Measurements from ENCODE around the gene DIDO1. TPM values are rescaled to one million over a fixed set of nuclear protein-coding genes. Genes with fewer than 3 reads are reported as not detected.

DIDO1 gene
- total and polyA plus RNA-seq, 2 of the 13 experiments (the other 11 are each of a cell fraction or from before 2014, with no cell fraction given) = 75.0 to 75.1 TPM

DNA sequence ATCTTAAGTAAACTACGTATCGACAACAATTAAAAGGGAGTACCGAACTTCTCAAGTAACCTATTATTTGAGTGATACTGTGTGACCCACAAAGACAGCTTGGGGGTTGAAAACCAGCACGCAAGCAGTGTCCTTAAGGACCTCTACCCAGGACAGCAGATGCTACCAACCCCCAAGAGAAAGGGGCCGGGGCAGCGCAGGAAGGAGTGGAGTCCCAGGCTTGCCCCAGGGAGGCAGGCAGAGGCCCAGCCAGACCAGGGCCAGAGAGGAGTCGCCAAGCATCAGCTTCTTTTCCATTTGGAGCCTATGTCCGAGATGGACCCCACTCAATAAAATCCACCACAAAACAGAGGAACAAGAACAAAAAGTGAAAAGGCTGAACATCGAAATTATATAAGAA, 11.9 kb downstream of the DIDO1 start:
- Histone ChIP-seq H4K20me1 (ENCODE audit: insufficient read depth, low read length) (peaks cover 82% of the 10 kb centered on the region), H3K27ac (ENCODE audit: extremely low read length, insufficient read depth, low read length) (peak overlapping the region; percentile 93), H3K36me3 (replicated peaks in 1 of 2; ENCODE audit: control insufficient read depth in 1 of 2, insufficient read depth in 2 of 2, low read length in 2 of 2) (peaks cover 39 to 42% of the 10 kb centered on the region in 2 experiments), H3K79me2 (ENCODE audit: insufficient read depth, low read length) (peaks cover 100% of the 10 kb centered on the region), H3K4me3 (replicated peaks in 1 of 3; ENCODE audit: insufficient read depth in 1 of 3, low read depth in 2 of 3, low read length in 3 of 3) (no peak overlapping the region), H3K4me2 (ENCODE audit: low read depth, low read length) (peak overlapping the region; percentile 74), H3K9me3 (ENCODE audit: low read length) (no peaks in the 10 kb centered on the region), H3K4me1 (ENCODE audit: insufficient read depth, low read length) (peaks cover 69% of the 10 kb centered on the region), H3K9ac (ENCODE audit: insufficient read depth, low read depth, low read length) (peak overlapping the region; percentile 53), H2AFZ (ENCODE audit: low read length) (no peak overlapping the region), H3K27me3 (ENCODE audit: control insufficient read depth in 1 of 2, insufficient read depth in 2 of 2, low read length in 2 of 2) (no peaks in the 10 kb centered on the region)
- intact Hi-C loops (cut with micrococcal nuclease; ENCODE audit: unreplicated experiment) (no loop called here), in situ Hi-C loops (cut with HindIII; ENCODE audit: extremely low pct_ligation_motif_present, low pct_unique_long_range_greater_than_20kb) (no loop called here)
- DNase-seq (ENCODE audit: low spot score) (no peak), FAIRE-seq (no peak), ATAC-seq (no peak)
- CTCF ChIA-PET (ENCODE audit: low intra/inter-chr PET ratio, low total read pairs) = no interaction called here
- WGBS (ENCODE audit: low lambda C conversion rate) = 90% methylated on average over 9 of the region's 9 CpGs
- BruUV-seq (replicated peaks) = no TSS peak
- POLR2A ChIA-PET = interaction anchor here (0.7 to 6.3 kb wide), 7 partner anchors 9 to 92 kb away, joined by 3 to 54 read pairs (median 6); partner anchors contain the start of genes DIDO1, GID8 and SLC17A9
- TF ChIP-seq, protein P1, sequence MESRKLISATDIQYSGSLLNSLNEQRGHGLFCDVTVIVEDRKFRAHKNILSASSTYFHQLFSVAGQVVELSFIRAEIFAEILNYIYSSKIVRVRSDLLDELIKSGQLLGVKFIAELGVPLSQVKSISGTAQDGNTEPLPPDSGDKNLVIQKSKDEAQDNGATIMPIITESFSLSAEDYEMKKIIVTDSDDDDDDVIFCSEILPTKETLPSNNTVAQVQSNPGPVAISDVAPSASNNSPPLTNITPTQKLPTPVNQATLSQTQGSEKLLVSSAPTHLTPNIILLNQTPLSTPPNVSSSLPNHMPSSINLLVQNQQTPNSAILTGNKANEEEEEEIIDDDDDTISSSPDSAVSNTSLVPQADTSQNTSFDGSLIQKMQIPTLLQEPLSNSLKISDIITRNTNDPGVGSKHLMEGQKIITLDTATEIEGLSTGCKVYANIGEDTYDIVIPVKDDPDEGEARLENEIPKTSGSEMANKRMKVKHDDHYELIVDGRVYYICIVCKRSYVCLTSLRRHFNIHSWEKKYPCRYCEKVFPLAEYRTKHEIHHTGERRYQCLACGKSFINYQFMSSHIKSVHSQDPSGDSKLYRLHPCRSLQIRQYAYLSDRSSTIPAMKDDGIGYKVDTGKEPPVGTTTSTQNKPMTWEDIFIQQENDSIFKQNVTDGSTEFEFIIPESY (CRISPR knock-in tag; IDR thresholded peaks at IDR 0.05) = 0 out of 2 replicates have a peak, but pooled peaks have one; percentile 11
- TF ChIP-seq DNMT3B (CRISPR knock-in tag; conservative IDR thresholded peaks at IDR 0.05) (no peak), ZNF883 (CRISPR knock-in tag; IDR thresholded peaks at IDR 0.05; ENCODE audit: not compliant biosample characterization) (peak; percentile 19), MXI1 (IDR thresholded peaks at IDR 0.05; ENCODE audit: borderline replicate concordance, low read depth, low read length) (0 out of 3 replicates have a peak, but pooled peaks have one; percentile 7), ZNF768 (CRISPR knock-in tag; IDR thresholded peaks at IDR 0.05) (peak; percentile 40; the same call in 1 of the 2 replicates), PCBP2 (optimal IDR thresholded peaks at IDR 0.05; ENCODE audit: low read depth, low read length, poor library complexity, severe bottlenecking) (no peak), CBX1 (IDR thresholded peaks at IDR 0.05; ENCODE audit: low read depth) (no peak), EZH2 (conservative IDR thresholded peaks at IDR 0.05; ENCODE audit: low read depth, low read length) (no peak), MIXL1 (CRISPR knock-in tag; IDR thresholded peaks at IDR 0.05) (no peak), ZFP36 (IDR thresholded peaks at IDR 0.05; ENCODE audit: borderline replicate concordance, low read depth, low read length, partially characterized antibody) (no peak), TGIF2 (CRISPR knock-in tag; IDR thresholded peaks at IDR 0.05) (no peak), ADNP (CRISPR knock-in tag; IDR thresholded peaks at IDR 0.05) (no peak)
- TF ChIP-seq, protein P2, sequence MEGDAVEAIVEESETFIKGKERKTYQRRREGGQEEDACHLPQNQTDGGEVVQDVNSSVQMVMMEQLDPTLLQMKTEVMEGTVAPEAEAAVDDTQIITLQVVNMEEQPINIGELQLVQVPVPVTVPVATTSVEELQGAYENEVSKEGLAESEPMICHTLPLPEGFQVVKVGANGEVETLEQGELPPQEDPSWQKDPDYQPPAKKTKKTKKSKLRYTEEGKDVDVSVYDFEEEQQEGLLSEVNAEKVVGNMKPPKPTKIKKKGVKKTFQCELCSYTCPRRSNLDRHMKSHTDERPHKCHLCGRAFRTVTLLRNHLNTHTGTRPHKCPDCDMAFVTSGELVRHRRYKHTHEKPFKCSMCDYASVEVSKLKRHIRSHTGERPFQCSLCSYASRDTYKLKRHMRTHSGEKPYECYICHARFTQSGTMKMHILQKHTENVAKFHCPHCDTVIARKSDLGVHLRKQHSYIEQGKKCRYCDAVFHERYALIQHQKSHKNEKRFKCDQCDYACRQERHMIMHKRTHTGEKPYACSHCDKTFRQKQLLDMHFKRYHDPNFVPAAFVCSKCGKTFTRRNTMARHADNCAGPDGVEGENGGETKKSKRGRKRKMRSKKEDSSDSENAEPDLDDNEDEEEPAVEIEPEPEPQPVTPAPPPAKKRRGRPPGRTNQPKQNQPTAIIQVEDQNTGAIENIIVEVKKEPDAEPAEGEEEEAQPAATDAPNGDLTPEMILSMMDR (CRISPR knock-in tag; IDR thresholded peaks at IDR 0.05) = 0 out of 2 replicates have a peak, but pooled peaks have one; percentile 1
- TF ChIP-seq, protein P3, sequence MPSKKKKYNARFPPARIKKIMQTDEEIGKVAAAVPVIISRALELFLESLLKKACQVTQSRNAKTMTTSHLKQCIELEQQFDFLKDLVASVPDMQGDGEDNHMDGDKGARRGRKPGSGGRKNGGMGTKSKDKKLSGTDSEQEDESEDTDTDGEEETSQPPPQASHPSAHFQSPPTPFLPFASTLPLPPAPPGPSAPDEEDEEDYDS (CRISPR knock-in tag; IDR thresholded peaks at IDR 0.05) = no peak
- TF ChIP-seq, protein P4, sequence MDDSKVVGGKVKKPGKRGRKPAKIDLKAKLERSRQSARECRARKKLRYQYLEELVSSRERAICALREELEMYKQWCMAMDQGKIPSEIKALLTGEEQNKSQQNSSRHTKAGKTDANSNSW (CRISPR knock-in tag; IDR thresholded peaks at IDR 0.05; ENCODE audit: borderline replicate concordance) = no peak
- TF ChIP-seq, protein P5, sequence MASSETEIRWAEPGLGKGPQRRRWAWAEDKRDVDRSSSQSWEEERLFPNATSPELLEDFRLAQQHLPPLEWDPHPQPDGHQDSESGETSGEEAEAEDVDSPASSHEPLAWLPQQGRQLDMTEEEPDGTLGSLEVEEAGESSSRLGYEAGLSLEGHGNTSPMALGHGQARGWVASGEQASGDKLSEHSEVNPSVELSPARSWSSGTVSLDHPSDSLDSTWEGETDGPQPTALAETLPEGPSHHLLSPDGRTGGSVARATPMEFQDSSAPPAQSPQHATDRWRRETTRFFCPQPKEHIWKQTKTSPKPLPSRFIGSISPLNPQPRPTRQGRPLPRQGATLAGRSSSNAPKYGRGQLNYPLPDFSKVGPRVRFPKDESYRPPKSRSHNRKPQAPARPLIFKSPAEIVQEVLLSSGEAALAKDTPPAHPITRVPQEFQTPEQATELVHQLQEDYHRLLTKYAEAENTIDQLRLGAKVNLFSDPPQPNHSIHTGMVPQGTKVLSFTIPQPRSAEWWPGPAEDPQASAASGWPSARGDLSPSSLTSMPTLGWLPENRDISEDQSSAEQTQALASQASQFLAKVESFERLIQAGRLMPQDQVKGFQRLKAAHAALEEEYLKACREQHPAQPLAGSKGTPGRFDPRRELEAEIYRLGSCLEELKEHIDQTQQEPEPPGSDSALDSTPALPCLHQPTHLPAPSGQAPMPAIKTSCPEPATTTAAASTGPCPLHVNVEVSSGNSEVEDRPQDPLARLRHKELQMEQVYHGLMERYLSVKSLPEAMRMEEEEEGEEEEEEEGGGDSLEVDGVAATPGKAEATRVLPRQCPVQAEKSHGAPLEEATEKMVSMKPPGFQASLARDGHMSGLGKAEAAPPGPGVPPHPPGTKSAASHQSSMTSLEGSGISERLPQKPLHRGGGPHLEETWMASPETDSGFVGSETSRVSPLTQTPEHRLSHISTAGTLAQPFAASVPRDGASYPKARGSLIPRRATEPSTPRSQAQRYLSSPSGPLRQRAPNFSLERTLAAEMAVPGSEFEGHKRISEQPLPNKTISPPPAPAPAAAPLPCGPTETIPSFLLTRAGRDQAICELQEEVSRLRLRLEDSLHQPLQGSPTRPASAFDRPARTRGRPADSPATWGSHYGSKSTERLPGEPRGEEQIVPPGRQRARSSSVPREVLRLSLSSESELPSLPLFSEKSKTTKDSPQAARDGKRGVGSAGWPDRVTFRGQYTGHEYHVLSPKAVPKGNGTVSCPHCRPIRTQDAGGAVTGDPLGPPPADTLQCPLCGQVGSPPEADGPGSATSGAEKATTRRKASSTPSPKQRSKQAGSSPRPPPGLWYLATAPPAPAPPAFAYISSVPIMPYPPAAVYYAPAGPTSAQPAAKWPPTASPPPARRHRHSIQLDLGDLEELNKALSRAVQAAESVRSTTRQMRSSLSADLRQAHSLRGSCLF (CRISPR knock-in tag; IDR thresholded peaks at IDR 0.05; ENCODE audit: borderline replicate concordance) = no peak

Measured in HepG2 (cell line).